AG08396 (cell line): ENCODE results near the gene KSR1.

Experiments
- DNase-seq: peaks from one replicate; pipeline ENCODE4 v3.0.0; 2012; ENCODE audit warnings: low spot score, mixed read lengths

KSR1 gene

DNA sequence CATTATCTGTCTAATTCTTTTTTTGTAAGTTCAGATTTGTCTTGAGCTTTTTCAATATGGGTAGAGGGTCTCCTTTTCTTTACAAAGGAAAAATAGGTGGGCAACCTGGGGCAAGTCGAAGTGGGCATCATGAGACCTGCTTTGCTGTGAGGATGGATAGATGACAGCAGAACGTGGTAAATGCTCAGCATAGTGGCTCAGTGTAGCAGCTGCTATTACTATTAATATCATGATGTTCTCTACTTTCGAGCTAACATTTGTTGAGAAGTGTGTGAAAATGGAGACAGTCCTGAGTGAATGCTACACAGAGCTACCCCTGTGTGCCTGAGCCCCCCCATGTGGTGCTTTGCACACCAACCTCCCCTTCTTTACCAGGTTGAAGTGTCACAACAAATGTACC lies 135.7 kb downstream of the KSR1 start:
- DNase-seq = no peak

DNA sequence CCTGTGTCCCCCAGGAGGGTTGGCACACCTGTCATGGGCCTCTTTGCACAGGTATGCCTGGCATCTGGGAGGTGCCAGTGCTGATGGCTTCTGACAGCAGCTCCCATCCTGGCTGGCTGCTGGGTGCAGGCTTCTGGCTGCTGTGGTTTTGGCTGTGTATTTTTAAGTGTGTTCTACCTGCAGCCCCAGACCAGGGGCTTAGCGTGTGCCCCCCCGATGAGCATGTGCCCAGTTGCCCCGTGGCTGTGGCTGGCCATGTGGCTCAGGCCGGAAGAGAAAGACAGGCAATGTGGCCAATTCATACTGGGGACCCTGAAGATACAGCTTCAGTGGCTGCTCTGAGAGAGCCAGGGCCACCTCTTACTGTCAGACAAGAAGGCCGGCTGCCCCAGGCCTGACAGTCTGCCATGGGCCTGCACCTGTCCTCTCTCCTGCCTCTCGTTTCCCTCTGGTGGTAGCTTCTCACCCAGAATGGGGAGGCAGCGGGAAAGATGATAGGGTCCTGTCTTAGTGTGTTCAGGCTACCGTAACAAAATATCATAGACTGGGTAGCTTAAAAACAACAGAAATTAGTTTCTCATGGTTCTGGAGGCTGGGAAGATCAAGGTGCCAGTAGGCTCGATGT lies 137.1 kb downstream of the KSR1 start:
- DNase-seq = no peak

DNA sequence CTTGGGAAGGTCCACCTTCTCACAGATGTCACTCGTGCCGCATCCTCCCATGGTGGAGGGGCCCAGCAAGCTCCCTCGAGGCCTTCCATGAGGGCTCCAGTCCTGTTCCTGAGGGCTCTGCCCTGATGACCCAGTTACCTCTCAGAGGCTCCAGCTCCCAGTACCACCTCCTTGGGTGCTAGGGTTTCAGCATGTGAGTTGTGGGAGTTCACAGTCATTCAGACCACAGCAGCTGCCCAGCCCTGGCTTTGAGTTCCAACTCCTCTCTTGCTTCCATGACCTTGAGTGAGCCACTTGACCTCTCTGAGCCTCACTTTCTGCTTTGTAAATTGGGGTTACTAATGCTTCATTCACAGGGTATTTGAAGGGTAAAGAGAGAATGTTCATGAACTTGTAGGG lies 137.6 kb downstream of the KSR1 start:
- no peak for DNase-seq

DNA sequence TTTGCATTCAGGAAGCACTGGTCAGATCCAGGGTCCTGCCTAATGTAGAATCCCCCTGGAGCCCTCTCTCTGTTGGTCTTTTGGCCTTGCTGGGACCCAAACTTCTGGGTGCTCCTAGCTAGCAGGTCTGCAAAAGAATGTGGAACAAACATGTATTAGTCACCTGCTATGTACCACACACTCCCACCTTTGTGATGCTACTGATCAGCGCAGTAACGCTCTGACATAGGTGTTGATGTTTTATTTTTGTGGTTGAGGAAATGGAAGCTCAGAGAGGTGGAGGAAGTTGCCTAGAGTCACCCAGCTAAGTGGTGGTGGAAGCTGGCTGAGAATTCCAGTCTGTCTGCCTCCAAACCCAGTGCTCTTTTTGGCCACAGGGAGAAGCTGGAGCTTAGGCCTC lies 139.0 kb downstream of the KSR1 start:
- no peak for DNase-seq

DNA sequence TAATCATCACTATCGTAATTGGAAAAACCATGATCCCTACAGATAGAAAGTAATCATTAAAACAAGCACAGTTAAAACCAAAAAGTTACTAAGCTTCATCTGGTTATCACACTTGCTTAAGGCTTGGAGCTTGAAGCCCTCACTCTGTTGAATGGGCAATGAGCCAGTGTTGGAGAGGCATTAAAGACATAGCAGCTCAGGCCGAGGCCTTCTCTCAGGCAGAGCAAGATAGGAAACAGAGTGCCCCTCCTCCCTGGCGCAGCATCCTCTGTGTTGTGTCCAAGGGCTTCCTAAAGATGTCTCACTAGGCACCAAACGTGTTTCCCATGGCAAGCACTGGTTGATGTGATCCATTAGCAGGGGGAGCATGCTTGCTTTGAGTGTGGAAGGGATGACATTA lies 139.8 kb downstream of the KSR1 start:
- no peak for DNase-seq

DNA sequence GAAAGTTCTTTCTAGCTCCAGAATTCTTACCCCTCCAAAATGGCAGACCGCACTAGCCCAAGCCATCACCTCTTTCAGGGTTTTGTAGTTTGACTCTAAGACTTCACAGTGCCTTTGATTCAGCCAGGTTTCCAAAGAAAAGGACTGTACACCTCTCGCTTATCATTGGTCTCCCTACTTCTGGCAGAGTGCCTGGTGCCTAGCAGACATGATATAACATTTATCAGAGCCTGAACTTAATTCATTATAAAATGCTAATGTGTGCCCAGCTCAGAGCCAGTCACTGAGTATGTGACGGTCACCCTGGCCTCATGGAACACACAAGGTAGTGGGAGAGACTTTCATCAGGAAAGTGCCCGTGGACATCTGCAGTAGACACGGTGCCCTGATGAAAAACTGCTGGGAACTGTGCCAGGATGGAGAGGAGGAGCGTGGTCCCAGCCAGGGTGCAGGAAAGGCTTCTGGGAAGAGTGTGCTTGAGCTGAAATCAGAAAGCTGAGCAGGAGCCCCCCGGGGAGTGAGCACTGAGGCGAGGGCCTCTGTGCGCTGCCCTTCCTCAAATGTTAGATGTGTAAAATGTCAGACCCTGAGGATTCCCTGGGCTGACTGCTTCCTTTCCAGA lies 140.4 kb downstream of the KSR1 start:
- DNase-seq = no peak

DNA sequence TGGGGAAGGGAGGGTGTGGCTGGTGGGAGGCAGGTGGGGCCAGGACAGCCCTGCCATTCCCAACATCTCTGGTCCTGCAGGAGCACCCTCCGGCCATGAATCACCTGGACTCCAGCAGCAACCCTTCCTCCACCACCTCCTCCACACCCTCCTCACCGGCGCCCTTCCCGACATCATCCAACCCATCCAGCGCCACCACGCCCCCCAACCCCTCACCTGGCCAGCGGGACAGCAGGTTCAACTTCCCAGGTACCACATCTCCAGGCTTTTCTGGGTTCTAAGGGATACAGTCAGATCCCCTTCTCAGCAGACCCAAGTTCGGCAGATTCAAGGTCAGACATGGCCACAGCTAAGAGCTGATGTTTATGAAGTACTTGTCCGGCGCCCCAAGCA lies 140.9 kb downstream of the KSR1 start:
- DNase-seq = no peak

DNA sequence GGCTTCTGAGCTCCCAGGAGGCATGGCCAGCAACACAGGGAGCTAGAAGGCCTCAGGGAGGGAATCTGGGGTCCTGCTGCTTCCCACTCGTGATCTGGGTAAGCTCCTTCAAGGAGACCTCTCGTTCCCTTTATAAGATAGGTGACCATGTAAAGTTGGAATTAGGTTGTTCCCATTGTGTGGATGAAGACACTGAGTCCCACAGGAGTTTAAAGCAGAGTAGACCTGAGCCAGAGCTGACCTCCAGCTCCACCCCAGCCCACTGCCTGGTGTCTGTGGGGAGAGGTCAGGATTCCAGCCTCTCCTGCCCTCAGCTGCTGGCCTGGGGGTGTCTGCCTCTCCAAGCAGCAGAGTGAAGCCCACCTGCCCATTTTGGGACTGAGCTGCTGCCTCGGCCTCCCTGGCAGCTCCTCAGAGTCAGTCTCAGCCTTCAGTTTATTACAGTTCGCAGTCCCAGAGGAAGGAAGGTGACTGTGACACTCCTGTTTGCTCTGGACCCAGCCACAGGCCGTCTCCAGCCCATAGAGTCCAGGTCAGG lies 141.6 kb downstream of the KSR1 start:
- no peak for DNase-seq

DNA sequence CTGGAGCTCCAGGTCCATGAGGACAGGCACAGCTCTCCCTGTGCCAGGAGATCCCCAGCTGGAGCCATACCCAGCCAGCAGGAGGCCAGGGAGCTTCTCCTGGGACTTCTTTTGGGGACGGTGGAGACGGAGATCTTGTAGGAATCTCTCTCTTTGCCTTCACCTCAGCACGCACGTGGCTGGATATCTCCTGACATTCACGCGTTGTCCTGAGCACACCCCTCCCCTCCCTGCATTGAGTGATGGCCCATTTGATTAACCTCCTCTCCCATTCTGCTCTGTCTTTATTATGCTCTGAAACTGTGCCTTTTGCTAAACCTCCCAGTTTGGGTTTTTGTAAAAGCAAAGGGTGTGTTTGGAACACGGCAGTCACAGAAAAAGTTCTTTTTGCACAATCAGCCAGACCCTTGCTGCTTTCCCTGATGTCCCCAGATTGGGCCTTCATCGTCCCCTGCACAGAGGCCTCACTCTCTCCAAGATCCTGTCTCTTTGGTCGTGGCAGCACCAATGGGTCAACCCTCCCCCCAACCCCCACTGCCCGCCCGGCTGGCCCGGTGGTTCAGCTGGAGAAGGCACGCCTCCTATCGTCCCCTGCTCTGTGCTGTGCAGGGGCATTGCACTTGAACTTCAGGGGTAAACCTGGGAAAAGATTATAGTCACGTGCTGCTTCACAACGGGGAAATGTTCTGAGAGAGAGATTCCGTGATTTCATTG lies 142.2 kb downstream of the KSR1 start:
- no peak for DNase-seq

DNA sequence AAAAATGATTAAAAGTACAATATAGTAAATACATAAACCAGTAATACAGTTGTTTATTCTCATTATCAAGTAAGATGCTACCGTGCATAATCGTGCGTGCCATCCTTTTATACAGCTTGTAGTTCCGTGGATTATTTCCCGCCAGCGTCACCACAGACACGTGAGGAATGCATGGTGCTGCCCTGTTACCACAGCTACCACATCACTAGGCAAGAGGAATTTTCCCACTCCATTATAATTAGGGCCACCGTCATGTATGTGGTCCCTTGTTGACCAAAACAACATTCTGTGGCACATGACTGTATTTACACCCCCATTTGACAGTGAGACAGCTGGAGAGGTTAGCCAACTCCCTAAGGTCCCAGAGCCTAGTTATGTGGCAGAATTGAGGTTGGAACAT lies 144.2 kb downstream of the KSR1 start:
- DNase-seq = no peak

DNA sequence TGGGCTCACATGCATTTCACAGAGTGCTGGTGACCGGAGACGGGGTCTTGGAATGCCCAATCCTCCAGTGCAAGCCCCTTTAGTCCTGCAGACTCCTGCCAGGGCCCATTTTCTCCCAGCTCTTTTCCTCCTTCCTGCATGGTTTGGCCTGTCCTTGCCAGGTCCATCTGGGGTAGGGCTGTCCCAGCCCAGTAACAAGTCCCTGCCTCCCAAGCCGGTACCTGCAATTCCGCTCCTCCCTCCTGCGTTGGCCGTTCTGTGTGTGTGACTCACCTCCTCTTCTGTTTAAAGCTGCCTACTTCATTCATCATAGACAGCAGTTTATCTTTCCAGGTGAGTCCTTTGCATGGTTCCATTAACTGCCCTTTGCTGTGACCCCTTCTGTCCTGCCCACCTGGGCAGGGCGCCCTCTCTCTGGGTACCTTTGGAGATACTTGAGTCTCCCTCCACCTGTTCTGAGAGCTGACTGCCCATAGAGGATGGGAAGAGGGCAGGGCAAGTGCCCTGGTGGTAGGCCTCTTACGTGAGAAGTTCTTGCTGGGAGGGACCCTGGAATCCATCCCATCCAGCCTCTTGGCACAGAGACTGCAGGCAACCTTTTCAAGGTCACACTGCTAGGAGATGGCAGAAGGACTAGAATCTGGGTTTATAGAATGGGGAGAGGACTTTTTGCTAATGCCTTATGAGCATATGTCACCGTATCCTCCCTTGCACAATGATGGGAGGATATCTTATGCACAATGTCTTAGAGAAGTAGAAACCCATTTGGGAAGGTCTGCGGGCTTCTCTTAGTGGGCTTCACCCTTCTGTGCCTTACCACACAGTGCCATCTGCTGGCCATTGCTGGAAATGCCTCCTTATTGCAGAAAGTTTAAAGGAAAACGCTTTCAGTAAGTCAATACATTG lies 145.1 kb downstream of the KSR1 start:
- DNase-seq = peak; percentile 84

DNA sequence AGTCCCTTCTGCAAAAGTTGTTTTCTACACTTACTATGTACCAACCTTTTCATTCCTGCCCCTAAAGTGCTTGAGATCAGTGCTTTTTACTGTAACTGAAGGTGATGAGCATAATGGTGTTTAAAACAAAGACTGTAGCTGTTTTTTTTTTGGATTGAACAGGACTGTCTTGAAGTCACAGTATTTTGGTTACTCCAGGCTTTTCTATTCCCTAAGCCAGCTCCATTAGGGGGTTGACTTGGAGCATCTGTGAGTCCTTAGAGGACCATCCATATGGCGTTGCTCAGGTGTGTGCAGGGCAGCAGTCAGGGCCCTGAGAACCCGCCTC lies 145.7 kb downstream of the KSR1 start:
- no peak for DNase-seq

DNA sequence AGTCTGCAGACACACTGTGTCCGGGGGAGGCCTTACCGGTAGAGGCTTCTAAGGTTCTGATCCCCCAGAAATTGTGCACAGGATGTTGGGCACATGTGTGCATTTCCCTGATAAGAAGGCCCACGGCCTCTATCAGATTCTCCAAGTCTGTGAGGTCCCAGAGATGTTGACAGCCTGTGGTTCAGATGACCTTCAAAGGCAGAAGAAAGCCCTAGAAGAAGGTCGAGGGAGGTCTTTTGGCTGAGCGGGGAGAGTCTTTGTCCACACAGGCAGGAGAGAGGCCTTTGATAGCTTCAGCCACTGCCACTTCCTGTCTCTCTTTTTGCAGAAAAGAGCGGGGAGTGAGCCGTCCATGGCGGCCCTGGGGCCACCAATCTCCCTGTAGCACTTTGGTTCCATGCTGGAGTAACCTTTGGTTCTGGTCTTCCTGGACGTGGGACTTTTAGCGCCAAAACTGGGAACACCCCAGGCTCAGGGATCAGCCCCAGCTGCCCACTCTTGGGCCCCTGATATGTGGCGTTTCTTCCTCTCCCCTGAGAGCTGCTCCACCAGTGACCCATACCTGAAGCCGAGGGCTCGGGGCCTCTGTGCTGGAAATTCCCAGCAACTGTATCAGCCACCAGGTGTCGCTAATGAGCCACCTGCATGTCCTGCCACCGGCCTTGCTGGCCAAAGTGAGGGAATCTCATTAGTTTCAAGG lies 146.6 kb downstream of the KSR1 start:
- peak; percentile 90 for DNase-seq

DNA sequence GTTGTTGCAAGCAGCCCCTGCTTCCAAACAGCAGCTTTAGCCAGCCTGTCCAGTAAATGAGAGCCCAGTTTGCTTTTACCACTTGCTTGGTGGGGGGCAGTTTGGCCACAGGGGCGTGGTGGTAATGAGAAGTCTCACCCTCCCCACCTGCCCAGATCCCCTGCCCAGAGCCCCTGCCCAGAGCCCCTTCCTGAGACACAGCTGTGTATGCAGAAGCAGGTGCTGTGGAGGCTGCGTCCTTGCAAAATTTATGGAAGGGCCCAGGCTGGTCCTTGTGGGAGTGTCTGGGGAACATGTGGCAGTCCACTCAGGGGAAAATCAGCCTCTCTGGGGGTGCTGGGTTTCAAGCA lies 147.1 kb downstream of the KSR1 start:
- DNase-seq = no peak

DNA sequence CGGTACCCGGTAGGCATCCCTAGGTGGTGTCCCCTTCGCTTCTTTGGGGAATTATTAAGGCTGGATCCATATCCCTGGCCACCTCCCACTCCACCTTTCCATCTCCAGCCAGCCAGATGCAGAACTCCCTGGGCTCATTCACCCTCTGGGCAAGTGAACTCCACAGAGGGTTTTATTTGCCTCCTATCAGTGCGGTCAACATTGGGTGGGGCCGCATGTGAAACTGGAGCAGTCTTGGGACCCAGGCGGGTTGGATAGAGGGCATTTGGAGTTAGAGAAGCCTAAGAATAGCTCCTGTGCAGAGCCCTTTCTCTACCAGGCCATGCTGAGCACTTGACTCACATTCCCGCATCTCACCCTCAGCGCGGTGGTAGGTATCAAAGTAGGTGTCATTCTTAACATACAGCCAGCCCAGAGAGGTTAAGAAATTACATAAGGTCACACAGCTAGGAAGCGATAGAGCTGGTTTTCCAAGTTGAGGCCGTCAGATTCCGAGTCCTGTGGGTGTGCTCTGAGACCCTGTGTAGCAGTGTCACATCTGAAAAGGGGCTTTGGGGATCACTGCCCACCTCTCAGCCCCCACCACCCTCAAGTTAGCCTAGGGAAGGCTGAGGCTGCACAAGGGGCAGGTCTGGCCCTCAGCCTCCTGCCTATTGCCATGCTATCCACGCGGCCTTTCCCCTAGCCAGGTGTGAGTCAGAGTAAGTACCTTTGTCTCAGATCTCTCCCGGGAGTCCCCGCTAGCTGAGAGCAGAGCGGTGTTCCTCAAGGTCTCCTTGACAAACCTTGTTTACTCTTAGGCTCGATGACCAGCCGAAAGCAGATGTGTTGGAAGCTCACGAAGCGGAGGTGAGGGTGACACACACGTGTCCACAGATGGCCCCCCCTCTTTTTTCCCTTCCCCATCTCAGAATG lies 147.9 kb downstream of the KSR1 start:
- no peak for DNase-seq

DNA sequence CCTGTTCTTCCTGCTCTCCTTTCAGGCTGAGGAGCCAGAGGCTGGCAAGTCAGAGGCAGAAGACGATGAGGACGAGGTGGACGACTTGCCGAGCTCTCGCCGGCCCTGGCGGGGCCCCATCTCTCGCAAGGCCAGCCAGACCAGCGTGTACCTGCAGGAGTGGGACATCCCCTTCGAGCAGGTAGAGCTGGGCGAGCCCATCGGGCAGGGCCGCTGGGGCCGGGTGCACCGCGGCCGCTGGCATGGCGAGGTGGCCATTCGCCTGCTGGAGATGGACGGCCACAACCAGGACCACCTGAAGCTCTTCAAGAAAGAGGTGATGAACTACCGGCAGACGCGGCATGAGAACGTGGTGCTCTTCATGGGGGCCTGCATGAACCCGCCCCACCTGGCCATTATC lies 149.2 kb downstream of the KSR1 start:
- DNase-seq = no peak

DNA sequence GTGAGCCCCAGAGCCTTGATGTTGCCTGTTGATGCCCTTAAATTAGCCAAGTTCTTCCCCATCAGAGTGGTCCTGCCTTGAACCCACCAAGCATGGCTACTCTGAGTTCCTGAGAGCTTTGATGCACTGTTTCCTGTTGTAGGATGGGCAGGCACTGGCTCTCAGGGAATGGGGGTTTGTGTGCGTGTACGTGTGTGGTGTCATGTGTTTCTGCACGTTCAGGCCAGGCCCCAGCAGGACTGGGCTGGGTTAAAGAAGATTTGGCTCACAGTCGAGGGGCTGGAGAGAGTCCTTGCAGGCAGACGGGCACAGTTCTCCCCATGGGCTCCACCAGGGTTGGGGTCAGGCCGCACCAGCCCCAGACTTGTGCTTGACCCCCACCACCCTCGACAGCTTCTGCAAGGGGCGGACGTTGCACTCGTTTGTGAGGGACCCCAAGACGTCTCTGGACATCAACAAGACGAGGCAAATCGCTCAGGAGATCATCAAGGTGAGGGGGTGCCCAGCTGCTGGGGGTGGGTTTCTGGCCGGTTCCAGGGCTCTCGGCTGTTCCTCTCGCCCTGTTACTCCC lies 151.4 kb downstream of the KSR1 start:
- no peak for DNase-seq

DNA sequence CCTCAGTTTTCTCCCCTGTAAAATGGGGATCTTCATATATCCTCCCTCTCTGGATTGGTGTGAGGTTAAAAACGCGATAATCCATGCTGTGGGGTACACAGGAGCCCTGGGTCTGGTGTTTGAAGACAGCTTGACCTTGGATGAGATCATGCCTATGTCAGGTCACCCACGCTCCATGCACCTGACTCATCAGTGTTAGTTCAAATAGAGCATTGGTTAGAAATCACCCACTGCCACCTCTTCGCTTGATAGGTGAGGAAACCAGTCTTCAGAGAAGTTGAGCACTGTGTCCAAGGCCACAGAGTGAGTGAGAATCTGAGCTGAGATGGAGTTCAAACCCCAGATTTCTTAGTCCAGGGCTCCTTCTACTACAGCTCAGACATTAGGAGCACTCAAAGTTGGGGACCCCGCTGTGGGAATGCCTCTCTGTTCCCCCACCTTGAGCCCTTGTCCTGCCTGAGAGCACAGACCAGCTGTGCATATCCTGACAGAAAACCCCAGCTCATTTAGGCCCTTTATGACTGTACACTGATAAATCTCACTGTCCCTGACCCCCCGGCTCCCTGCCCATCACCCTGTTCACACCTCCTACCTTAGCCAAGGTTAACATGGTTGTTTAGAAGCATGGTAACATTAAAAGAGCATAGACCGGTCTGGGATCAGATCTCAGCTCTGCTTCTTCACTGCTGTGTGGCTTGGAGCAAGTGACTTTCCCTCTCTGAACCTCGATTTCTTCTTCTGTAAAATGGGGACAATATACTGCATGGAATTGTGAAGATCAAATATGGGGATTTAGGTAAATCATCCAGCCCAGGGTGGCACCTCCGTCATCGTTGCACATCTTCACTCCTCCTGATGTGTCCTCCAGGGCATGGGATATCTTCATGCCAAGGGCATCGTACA lies 152.3 kb downstream of the KSR1 start:
- no peak for DNase-seq

DNA sequence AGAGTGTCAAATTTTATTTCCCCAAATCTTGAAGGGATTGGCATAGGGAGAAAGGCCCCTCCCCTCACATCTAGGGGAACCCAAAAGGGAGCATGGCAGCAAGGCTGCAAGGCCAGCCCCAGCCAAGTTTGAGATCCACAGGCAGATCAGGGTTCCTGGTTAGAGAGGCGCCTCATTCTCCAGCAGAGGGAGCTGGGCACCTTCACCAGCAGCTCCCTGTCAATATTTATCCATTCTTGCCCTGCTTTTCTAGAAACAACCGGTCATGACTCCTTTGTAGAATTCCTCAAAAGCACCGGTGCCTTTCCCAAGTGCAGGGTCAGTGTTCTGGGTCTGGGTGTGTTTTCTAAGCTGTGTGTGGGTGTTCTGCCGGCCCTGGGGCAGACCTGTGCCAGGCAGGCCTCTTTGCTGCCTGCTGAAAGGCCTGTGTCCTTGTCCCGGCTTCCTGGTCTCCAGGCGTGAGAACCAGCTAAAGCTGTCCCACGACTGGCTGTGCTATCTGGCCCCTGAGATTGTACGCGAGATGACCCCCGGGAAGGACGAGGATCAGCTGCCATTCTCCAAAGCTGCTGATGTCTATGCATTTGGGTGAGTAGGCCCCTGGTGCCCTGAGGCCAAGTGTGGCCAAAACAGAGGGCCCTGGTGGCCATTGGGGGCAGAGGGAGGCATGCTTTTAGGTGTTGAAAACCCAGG lies 153.5 kb downstream of the KSR1 start:
- DNase-seq = peak; percentile 76
